CD4-positive, alpha-beta T cell treated with Interleukin-10 for 1 hour (primary cell): Measurements from ENCODE around the gene LCMT2.
A peak's percentile ranks its signal among the peaks of the same experiment; 100 is the strongest.
"Not testable (repeated sequence)": the region's sequence is repeated elsewhere in the genome, so short reads cannot be mapped to it uniquely, and the experiment has no call there.

Experiments
- DNase-seq: peaks from one replicate; pipeline ENCODE4 v3.0.0-alpha.2; 2020

LCMT2 gene

DNA sequence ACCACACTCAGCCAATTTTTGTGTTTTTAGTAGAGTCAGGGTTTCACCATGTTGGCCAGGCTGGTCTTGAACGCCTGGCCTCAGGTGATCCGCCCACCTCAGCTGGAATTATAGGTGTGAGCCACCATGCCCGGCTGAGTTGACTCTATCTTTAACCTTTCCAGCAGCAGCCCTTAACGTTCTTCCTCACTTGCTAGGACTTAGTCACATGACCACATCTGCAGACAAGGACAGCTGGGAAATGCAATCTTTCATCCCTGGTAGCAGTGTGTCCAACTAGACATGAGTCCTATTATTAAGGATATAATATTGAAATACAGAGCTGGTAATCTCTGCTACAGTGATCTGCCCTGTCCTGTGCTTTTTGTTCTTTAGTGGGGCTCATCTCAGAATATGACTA, 18.0 kb downstream of the LCMT2 start:
- no peak for DNase-seq

- no peak for DNase-seq
Measured at GRCh38 chr15:43302205-43302817, 28.1 kb downstream of the LCMT2 start, which contains the start of gene TGM7. Gene TGM7, minus strand, starts transcription at chr15:43302255.

DNA sequence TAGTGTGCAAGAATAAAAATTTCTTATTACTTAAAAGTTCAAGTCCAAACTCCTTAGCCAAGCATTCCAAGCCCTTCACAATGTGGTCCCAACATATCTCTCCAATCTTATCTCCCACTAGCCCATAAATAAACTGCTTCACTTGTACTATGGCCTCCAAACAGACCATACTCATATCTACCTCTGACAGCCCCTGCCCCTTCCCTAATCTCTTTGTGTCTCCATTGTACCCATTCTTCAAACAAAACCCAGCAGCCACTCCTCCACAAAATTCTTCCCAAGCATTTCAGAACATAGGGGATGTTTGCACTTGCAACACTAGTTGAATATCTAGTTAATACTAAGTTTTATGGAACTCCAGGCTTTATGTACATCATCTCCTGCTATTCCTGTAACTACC, 30.5 kb downstream of the LCMT2 start:
- no peak for DNase-seq

- DNase-seq, result no peak
Measured at GRCh38 chr15:43299411-43299810, 31.0 kb downstream of the LCMT2 start.

DNA sequence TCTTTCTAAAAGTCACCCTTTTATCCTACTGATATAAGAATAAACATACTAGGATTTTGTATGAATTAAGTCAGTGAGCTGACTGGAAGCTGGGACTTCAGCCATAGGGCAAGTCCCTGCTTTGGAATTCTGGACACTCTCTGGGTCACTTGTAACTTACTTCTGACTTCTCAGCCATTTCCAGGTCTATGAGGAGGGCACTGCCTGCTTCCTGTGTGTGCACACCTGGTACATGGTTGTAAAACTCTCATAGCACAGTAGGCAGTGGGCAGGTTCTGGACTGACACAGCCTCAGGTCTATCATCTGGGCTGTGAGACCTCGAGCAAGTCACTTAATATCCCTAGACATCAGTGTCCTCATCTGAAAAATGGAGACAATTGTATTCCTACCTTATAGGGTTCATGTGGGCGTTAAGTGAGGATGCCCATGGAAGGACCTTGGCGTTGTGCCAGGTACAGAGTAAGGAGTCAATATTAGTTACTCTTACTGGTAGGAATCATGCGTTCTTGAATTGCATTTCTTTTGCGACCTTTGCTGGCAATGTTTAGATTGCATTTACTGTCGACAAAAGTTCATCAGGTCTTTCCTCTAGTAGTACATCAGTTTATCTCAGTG, 36.2 kb downstream of the LCMT2 start:
- no peak for DNase-seq

DNA sequence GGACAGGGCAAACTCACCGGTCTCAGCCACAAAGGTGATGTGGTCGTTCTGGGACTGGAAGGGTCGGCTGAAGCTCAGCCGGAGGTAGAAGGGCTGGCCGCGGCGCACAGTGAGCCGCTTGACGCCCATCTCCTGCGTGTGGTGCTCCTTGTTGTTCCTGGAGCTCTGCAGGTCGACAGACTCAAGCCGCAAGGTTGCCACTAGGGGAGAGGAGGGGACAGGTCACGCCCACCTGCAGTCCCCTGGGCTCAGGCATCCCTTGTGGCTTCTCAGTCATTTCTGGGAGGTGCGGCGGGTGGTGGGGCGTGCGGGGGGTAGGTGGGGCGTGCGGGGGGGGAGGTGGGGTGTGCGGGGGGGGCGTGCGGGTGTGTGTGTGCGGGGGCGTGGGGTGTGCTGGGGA, 36.9 kb downstream of the LCMT2 start:
- DNase-seq, result no peak

- DNase-seq, result no peak
Measured at GRCh38 chr15:43292375-43293078, 37.8 kb downstream of the LCMT2 start.

DNA sequence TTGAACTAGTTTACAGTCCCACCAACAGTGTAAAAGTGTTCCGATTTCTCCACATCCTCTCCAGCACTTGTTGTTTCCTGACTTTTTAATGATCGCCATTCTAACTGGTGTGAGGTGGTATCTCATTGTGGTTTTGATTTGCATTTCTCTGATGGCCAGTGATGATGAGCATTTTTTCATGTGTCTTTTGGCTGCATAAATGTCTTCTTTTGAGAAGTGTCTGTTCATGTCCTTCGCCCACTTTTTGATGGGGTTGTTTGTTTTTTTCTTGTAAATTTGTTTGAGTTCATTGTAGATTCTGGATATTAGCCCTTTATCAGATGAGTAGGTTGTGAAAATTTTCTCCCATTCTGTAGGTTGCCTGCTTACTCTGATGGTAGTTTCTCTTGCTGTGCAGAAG, 40.7 kb downstream of the LCMT2 start:
- DNase-seq, result not testable (repeated sequence)

- no peak for DNase-seq
Measured at GRCh38 chr15:43287254-43287653, 43.1 kb downstream of the LCMT2 start.

GRCh38 chr15:43286074-43286473, 44.3 kb downstream of the LCMT2 start:
- no peak for DNase-seq

- peak; percentile 72 for DNase-seq
Measured at GRCh38 chr15:43285609-43286037, 44.8 kb downstream of the LCMT2 start.

- no peak for DNase-seq
Measured at GRCh38 chr15:43283526-43283925, 46.8 kb downstream of the LCMT2 start.

DNA sequence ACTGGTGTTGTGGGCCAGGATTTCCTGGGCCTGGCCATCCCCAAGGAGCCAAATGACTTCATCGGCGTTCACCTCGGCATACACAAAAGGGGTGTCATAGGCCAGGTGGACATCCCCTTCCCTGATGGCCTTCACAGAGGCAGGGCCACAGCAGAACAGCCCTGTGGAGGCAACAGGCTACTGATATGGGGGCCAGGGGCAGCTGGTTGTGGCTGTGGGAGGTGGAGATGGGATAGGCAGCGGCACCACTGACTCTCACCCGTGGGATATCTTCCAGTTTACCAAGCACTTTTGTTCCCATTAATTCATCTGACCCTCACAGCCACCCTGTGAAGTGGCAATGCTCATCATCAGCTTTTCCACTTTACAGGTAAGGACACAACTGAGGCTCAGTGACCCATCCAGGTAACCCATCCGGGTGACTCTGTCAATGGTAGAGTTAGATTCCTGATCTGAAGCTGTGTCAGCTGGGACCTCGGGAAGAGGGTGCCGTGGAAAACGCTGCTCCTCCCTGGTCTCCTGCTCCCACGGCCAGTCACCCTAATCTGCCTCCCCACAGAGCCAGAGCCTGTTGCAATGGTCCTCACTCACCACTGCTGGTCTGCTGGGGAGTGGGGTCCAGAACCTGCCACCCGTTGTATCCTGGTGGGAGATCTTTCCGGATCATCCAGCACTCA, 48.3 kb downstream of the LCMT2 start:
- DNase-seq, result no peak

DNA sequence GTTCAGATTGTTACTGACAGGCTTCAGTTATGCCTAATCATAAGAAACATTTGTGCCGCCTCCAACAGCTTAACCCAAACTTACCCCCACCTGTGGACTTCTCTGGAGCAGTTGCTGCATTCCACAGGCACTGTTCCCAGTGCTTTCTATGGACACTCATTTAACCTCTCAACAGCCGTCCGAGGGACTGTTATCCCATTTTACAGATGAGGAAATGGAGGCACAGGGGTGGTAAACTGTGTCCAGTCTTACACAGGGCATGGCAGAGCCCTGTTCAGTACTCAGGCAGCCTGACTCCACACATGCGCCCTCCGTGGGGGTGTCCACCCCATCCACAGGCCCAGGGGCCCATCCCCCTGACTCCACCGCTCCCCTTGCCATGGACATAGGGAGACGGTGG, 49.4 kb downstream of the LCMT2 start:
- no peak for DNase-seq

DNA sequence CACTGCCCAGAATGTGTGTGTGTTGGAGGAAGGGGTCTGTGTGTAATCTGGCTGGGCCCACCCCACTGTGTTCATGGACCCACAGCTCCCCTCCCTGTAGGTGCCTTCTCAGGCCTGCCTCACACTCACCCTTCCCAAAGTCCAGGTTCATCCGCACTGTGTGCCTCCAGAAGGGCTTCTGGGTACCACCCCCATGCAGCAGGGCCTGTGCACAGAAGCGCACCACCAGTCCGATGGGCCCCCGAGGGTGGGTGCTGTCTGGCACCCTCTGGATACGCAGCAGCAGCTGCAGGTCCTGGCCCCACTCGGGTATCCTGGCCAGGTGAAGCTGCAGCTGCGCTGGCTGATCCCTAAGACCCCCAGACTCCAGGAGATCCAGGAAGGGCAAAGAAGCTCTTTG, 50.9 kb downstream of the LCMT2 start:
- no peak for DNase-seq

DNA sequence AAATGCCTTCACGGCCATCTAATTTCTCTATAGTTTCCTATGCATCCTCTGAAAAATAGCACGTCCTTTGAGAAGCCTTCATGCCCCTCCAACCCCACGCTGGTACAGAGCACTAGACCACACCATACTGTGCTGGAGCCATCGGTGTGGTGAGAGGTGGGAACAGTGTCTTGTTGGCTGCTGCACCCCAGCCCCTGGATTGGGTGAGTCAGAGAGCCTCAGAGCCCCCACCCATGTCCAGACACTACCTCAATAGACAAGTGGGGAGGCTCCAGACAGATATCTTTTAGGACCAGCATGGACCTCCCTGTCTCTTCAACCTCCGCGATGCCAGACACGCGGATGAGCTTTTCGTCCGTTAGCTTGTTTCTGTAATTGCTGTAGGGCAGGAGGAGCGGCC, 51.5 kb downstream of the LCMT2 start:
- DNase-seq, result no peak

DNA sequence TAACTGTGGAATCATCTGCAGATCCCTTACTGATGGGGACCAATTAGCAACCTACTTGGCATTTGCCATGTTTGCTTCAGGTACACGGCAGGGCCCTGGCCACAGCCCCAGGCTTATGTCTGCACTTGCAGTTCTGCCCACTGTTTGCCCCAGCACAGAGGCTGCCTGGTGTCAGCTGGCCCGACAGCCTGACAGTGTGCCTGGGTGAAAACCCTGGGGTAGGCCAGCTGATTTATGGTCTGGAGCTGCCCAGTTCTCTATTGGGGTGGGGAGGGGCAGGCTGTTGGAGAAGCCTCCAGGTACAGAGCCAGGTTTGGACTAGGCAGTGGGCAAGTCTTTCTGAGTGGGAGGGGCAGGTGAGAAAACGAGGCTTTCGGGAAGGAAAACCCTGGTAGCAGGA, 52.5 kb downstream of the LCMT2 start:
- no peak for DNase-seq

- no peak for DNase-seq
Measured at GRCh38 chr15:43277231-43277823, 53.0 kb downstream of the LCMT2 start.

GRCh38 chr15:43276563-43277200, 53.7 kb downstream of the LCMT2 start:
- DNase-seq, result no peak

DNA sequence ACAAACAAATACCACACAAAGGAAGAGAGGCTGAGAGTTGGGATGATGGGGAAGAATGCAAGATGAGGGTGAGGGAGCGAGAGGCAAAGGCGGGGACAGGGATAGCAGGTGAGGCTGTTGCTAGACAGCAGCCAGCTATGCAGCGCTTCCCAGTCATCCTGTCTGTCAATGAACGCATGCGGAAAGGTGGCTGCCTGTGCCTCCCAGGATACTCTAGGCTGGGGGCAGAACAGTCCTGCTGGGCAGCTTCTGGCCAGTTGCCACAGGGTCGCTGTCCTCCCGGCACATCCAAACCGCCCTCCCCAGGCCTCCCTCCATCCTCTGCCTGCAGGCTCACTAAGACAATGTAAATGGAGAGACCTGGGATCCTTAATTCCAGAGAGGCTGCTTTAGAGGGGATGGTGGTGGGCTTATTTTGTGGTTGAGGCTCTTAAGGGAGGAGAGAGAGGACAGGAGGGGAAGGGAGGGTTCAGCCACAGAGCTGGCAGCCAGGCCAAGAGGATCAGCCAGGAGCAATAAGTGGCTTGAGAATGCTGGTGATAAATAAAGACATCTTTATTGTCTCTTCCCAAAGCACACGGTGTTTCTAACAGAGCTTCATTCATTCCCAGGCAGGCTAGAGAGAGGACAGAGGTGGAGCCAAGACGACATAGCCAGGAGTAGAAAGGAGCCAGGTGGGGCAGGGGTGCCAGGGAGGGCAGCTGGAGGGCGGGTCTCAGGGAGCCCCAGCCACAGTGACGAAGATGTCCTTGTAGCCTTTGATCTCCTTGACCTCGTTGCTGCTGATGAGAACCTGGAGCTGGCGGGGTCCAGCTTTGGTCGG, 54.4 kb downstream of the LCMT2 start:
- DNase-seq, result no peak

- no peak for DNase-seq
Measured at GRCh38 chr15:43274136-43274535, 56.2 kb downstream of the LCMT2 start.
